HPDE6-E6E7 (cell line): ENCODE measurements around the gene CNGA4.
"Not testable (repeated sequence)": the region's sequence is repeated elsewhere in the genome, so short reads cannot be mapped to it uniquely, and the experiment has no call there.

ENCODE experiments used
- DNase-seq: peaks from one replicate; pipeline ENCODE4 v3.0.0; 2011; ENCODE audit warnings: missing footprints; ENCODE audit errors: extremely low spot score

CNGA4 gene

DNA sequence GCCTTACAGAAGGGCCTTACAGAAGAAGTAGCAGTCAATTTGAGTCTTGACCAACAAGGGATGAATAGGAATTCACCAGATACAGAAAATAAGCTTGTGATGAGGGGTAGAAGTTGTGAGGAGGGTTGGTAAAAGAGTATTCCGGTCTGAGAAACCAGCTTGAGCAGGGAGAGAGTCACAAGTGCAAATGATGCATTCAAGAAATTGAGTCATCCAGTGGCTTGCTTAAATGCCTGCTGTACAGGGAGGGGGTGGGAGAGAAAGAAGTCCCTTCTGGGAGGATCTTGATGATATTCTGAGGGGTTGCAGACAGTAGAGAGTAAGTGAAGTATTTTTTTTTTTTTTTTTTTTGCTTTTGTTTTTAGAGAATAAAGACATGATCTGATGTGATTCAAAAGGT, 29.9 kb downstream of the CNGA4 start:
- no peak for DNase-seq

DNA sequence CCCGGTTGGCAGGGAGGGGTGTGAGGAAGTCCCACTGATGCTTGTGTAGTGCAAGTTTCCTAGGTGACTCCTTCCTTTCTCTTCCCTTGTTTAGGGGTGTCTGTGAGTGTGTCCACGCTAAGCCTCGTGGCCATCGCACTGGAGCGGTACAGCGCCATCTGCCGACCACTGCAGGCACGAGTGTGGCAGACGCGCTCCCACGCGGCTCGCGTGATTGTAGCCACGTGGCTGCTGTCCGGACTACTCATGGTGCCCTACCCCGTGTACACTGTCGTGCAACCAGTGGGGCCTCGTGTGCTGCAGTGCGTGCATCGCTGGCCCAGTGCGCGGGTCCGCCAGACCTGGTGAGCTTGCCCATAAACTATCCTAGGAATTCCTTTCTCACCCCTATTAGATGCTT, 31.1 kb downstream of the CNGA4 start:
- DNase-seq, result no peak

DNA sequence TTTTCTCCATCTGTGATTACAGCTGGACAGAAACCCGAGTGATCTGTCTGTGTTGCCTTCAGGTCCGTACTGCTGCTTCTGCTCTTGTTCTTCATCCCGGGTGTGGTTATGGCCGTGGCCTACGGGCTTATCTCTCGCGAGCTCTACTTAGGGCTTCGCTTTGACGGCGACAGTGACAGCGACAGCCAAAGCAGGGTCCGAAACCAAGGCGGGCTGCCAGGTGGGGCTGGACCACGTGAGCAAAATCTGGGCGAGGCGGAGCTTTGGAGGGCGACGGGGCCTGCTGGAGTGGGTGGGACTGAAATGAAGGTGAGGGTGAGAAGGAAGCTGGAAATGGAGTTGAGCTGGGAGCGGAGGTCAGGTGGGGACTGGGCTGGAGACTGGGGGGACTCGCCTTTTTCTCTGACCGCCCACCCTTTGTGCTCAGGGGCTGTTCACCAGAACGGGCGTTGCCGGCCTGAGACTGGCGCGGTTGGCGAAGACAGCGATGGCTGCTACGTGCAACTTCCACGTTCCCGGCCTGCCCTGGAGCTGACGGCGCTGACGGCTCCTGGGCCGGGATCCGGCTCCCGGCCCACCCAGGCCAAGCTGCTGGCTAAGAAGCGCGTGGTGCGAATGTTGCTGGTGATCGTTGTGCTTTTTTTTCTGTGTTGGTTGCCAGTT, 31.8 kb downstream of the CNGA4 start:
- DNase-seq, result no peak

DNA sequence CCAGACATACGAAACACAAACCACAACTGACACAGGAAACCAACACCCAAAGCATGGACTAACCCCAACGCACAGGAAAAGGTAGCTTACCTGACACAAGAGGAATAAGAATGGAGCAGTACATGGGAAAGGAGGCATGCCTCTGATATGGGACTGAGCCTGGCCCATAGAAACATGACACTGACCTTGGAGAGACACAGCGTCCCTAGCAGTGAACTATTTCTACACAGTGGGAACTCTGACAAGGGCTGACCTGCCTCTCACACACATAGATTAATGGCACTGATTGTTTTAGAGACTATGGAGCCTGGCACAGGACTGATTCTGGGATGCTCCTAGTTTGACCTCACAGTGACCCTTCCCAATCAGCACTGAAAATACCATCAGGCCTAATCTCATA, 32.7 kb downstream of the CNGA4 start:
- DNase-seq, result no peak

DNA sequence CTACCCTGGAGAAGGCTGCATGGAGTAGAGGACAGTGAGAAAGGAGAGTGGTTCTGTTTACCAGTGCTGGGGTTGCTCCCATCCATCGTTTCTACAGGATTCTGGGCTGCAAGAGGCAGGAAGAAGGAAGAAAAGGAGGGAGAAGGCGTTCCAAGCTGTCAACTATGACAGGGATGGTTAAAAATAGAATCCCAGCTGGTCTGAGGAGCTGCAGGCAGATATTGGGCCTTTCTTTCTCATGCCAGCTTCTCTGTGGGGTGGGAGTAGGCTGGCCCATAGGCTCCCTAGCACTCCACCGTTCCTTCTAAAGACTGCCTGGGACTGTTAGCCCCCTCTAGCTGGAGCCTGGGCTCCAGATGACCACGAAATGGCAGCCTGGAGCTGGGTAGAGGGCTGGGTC, 34.3 kb downstream of the CNGA4 start:
- DNase-seq, result no peak

DNA sequence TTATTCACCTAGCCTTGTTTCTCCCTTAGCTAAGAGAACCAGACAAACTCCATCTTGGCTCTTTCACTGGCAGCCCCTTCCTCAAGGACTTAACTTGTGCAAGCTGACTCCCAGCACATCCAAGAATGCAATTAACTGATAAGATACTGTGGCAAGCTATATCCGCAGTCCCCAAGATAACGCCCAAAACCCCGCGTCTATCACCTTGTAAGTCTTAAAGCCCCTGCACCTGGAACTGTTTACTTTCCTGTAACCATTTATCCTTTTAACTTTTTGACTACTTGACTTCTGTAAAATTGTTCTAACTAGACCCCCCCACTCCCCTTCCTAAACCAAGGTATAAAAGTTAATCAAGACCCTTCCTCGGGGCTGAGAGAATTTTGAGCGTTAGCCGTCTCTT, 41.9 kb downstream of the CNGA4 start:
- DNase-seq, result not testable (repeated sequence)

DNA sequence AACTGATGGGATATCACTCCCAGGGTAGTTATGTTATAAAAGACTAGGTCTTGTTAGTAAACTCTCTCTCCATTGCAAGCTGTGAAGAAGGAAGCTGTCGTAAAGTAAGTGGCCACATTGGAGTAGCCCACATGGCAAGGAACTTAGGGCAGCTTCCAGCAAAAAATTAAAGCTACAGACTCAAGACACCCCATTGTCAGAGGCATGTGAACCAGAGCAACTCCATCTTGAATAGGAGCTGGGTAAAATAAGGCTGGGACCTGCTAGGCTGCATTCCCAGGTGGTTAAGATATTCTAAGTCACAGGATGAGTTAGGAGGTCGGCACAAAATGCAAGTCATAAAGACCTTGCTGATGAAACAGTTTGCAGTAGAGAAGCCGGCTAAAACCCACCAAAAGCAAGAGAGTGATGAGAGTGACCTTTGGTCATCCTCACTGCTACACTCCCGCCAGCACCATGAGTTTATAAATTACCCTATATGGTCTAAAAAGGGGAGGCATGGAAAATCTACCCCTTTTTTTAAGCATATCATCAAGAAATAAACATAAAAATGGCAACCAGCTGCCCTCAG, 44.6 kb downstream of the CNGA4 start:
- no peak for DNase-seq

DNA sequence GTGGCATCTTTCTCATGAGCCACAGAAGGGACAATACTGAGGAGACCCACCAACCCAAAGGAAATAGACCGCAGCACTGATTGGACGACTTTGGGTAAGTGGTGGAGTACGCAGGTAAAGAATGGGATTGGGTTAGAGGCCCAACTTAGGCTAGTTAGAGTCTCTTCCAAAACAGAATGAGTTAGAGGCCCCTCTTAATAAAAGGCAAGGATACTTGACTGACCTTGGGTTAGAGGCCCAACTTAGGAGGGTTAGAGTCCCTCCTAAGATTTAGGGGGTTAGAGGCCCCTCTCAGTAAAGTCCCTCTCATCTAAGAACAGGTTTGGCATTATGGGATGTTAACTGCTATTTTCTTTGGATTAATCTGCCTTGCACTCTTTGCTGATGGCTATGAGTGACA, 45.4 kb downstream of the CNGA4 start:
- no peak for DNase-seq

DNA sequence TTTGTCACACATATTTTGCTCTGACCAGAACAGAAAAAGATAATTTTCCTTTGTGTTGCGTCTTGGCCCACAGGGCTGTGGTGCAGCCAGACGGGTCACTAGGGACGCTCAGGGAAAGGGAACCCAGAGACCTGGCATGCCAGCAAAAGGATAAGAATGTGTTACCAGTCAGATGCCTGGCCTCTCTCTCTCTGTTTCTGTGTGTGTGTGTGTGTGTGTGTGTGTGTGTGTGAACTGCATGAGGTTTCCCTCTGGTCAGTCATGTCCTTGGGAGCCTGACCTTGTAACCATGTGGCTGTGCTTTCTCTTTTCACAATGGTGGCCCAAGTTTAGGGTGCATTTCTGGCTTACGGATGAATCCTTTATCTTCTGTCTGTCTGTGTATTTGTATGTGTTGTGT, 46.1 kb downstream of the CNGA4 start:
- no peak for DNase-seq
